K562 (cell line): ENCODE measurements around the gene NDST1. TPM values are rescaled to one million over a fixed set of nuclear protein-coding genes. Genes with fewer than 3 reads are reported as not detected.

Experiments
- BRCA1 ChIP-seq, 2 experiments: fragments of 450-650 bp in 1 of 2; sonication (generic) in 1 of 2; formaldehyde crosslinking in 1 of 2; IDR thresholded peaks; 2 replicates each; pipeline versions ENCODE4 v1.5.0 to v1.6.1; 2017 to 2020; ENCODE audit warnings: mild to moderate bottlenecking in 1 of 2, missing genetic modification reagents in 1 of 2
- CEBPB ChIP-seq: fragments of 450-650 bp; IDR thresholded peaks from 2 replicates; pipeline ENCODE4 v1.6.1; 2016; ENCODE audit warnings: missing genetic modification characterization, missing compliant biosample characterization
- NFATC3 ChIP-seq: fragments of 450-650 bp; IDR thresholded peaks from 2 replicates; pipeline ENCODE4 v1.6.1; 2017; ENCODE audit warnings: mild to moderate bottlenecking
- SRSF7 ChIP-seq: fragments of 200-400 bp; formaldehyde crosslinking; optimal IDR thresholded peaks from 2 replicates; pipeline ENCODE3; 2017; ENCODE audit warnings: mild to moderate bottlenecking, low read depth, low read length
- SRSF9 ChIP-seq: fragments of 200-400 bp; formaldehyde crosslinking; IDR thresholded peaks from 2 replicates; pipeline ENCODE4 v1.6.1; 2017; ENCODE audit warnings: low read depth, low read length, borderline replicate concordance
- ZBTB33 ChIP-seq: sonication (generic); formaldehyde crosslinking; IDR thresholded peaks from 2 replicates; pipeline ENCODE4 v1.8.1; 2023; ENCODE audit warnings: mild to moderate bottlenecking, missing genetic modification reagents
- ZNF695 ChIP-seq: fragments of 450-650 bp; formaldehyde crosslinking; IDR thresholded peaks from 2 replicates; pipeline ENCODE4 v1.4.0; 2020; ENCODE audit warnings: mild to moderate bottlenecking, moderate library complexity
- ZNF785 ChIP-seq: fragments of 250-450 bp; sonication (Bioruptor Pico); IDR thresholded peaks from 2 replicates; pipeline ENCODE4 v1.4.0; 2020; ENCODE audit warnings: mild to moderate bottlenecking
- polyA plus RNA-seq, 8 experiments: library from polyadenylated mRNA; depleted of rRNA in 4 of 8; stranded (reverse) in 5 of 8; unstranded in 3 of 8; fragments of >200 nt; fragmentation: Nextera tagmentation in 2 of 8; fragmentation: Illumina TruSeq in 1 of 8; extraction: Ambion mirVana in 2 of 8; extraction: Trizol in 1 of 8; gene quantifications; 2 replicates each; pipeline versions ENCODE4 v1.2.1 to v1.2.3, GENCODE V29; 2011 to 2014; ENCODE audit warnings: inconsistent platforms in 1 of 8, missing spikeins in 1 of 8
- total RNA-seq, 7 experiments: library from RNA; depleted of rRNA in 6 of 7; stranded (reverse); fragments of >200 nt in 6 of 7; fragmentation: Illumina TruSeq in 2 of 7; extraction: Trizol in 2 of 7; gene quantifications; 2 replicates each; pipeline versions ENCODE4 v1.2.1 to v1.2.3, GENCODE V29; 2011 to 2021; ENCODE audit warnings: low replicate concordance in 1 of 7

NDST1 gene
- total and polyA plus RNA-seq, 9 of the 15 experiments (the other 6 are each of a cell fraction or from before 2014, with no cell fraction given) = 0.38 to 47.9 (median 9.9) TPM

GRCh38 chr5:150574818-150575547 is 67.1 kb downstream of the NDST1 start (continued):
- no peak for TF ChIP-seq ZBTB33
- no peak for TF ChIP-seq ZNF695 (CRISPR knock-in tag)
- no peak for TF ChIP-seq SRSF7
- TF ChIP-seq BRCA1 (IDR thresholded peaks at IDR 0.05) = no peak
- no peak for TF ChIP-seq BRCA1 (CRISPR knock-in tag; IDR thresholded peaks at IDR 0.05)
- TF ChIP-seq CEBPB (tag) = no peak
- TF ChIP-seq SRSF9 = no peak
- TF ChIP-seq ZNF785 (CRISPR knock-in tag) = no peak
- no peak for TF ChIP-seq NFATC3
- TF ChIP-seq, all 486 proteins: peak for 0
